Large intestine (tissue), 3 donors: Measurements from ENCODE around the gene MCCC1. TPM values are rescaled to one million over a fixed set of nuclear protein-coding genes. Genes with fewer than 3 reads are reported as not detected.
"Not testable (repeated sequence)": the region's sequence is repeated elsewhere in the genome, so short reads cannot be mapped to it uniquely, and the experiment has no call there.

Experiments
- DNase-seq, 2 donors: peaks; one replicate each; pipeline versions ENCODE4 v3.0.0 to v3.0.0-alpha.2; 2013
- H3K27ac ChIP-seq: one replicate; pipeline ENCODE4 v1.5.1; 2013; ENCODE audit warnings: low read length
- H3K27me3 ChIP-seq: 2 replicates; pipeline ENCODE4 v1.6.1; 2013; ENCODE audit warnings: low read length; ENCODE audit not compliant: control insufficient read depth, insufficient read depth
- H3K36me3 ChIP-seq: 2 replicates; pipeline ENCODE4 v1.6.1; 2013; ENCODE audit warnings: low read length; ENCODE audit not compliant: control insufficient read depth, insufficient read depth
- H3K4me1 ChIP-seq: one replicate; pipeline ENCODE4 v1.6.1; 2013; ENCODE audit warnings: low read length; ENCODE audit not compliant: control insufficient read depth, insufficient read depth
- H3K4me3 ChIP-seq: one replicate; pipeline ENCODE4 v1.5.1; 2013; ENCODE audit warnings: low read length
- H3K9me3 ChIP-seq: one replicate; pipeline ENCODE4 v1.6.1; 2013; ENCODE audit warnings: mild to moderate bottlenecking, low read depth, low read length, moderate library complexity; ENCODE audit not compliant: control insufficient read depth
- WGBS: methylation state at CpG from one replicate; pipeline ENCODE4 v1.1.5; 2013; ENCODE audit warnings: low lambda C conversion rate; ENCODE audit not compliant: insufficient coverage; 5-methylcytosine and 5-hydroxymethylcytosine counted together
- polyA plus RNA-seq: library from polyadenylated mRNA; unstranded; fragments of 120-200 nt; gene quantifications from one replicate; pipeline ENCODE4 v1.2.1, GENCODE V29; 2013

The MCCC1 gene
- polyA plus RNA-seq, 1 donor, result 29.1 TPM

- not testable (repeated sequence) for H3K36me3 ChIP-seq, H3K4me1 ChIP-seq, H3K27me3 ChIP-seq, H3K27ac ChIP-seq, DNase-seq, H3K9me3 ChIP-seq, H3K4me3 ChIP-seq
- WGBS, result no CpG with 5 or more reads among the region's 4 CpGs
Observed at GRCh38 chr3:183107372-183107771, 8.1 kb upstream of the MCCC1 start.

- no CpG with 5 or more reads among the region's 6 CpGs for WGBS
- Histone ChIP-seq H3K4me3 (no peak overlapping the region), H3K27me3 (no peaks in the 10 kb centered on the region), H3K9me3 (no peaks in the 10 kb centered on the region), H3K36me3 (no peaks in the 10 kb centered on the region), H3K4me1 (no peaks in the 10 kb centered on the region), H3K27ac (no peak overlapping the region)
- no peak for DNase-seq
Observed at GRCh38 chr3:183106635-183107034, 7.3 kb upstream of the MCCC1 start.

- H3K9me3 ChIP-seq, H3K27me3 ChIP-seq, H3K4me1 ChIP-seq, H3K4me3 ChIP-seq, H3K27ac ChIP-seq, DNase-seq, H3K36me3 ChIP-seq: not testable (repeated sequence)
- WGBS, result no CpG with 5 or more reads among the region's 28 CpGs
Observed at GRCh38 chr3:183103950-183104349, 4.7 kb upstream of the MCCC1 start.

- not testable (repeated sequence) for H3K4me3 ChIP-seq, H3K27me3 ChIP-seq, H3K27ac ChIP-seq, H3K9me3 ChIP-seq, H3K4me1 ChIP-seq, H3K36me3 ChIP-seq, DNase-seq
- WGBS, result no CpG with 5 or more reads among the region's 24 CpGs
Observed at GRCh38 chr3:183101040-183101439, 1.7 kb upstream of the MCCC1 start.

GRCh38 chr3:183100376-183100775 is 1.1 kb upstream of the MCCC1 start:
- no CpG with 5 or more reads among the region's 6 CpGs for WGBS
- Histone ChIP-seq H3K9me3 (no peaks in the 10 kb centered on the region), H3K4me1 (peaks cover 3% of the 10 kb centered on the region), H3K27ac (no peak overlapping the region), H3K27me3 (no peaks in the 10 kb centered on the region), H3K36me3 (no peaks in the 10 kb centered on the region), H3K4me3 (no peak overlapping the region)
- DNase-seq, result no peak

- Histone ChIP-seq H3K27ac (peak overlapping the region; percentile 80), H3K9me3 (no peaks in the 10 kb centered on the region), H3K4me1 (peaks cover 3% of the 10 kb centered on the region), H3K4me3 (peak overlapping the region; percentile 89), H3K27me3 (no peaks in the 10 kb centered on the region), H3K36me3 (no peaks in the 10 kb centered on the region)
- WGBS, result 0% methylated on average over 1 of the region's 1 CpG
- no peak for DNase-seq
Observed at GRCh38 chr3:183099838-183100204, 525 bp upstream of the MCCC1 start.

- peak overlapping the region; percentile 80 for H3K27ac ChIP-seq
- no peaks in the 10 kb centered on the region for H3K27me3 ChIP-seq
- no peak for DNase-seq
- peak overlapping the region; percentile 89 for H3K4me3 ChIP-seq
- H3K9me3 ChIP-seq, result no peaks in the 10 kb centered on the region
- no peaks in the 10 kb centered on the region for H3K36me3 ChIP-seq
- peaks cover 3% of the 10 kb centered on the region for H3K4me1 ChIP-seq
- no CpG with 5 or more reads among the region's 8 CpGs for whole genome bisulfite sequencing
Observed at GRCh38 chr3:183098536-183099025, 715 bp downstream of the MCCC1 start.

GRCh38 chr3:183094711-183095110 is 4.6 kb downstream of the MCCC1 start:
- no CpG with 5 or more reads among the region's 4 CpGs for WGBS
- Histone ChIP-seq H3K27ac (no peak overlapping the region), H3K9me3 (no peaks in the 10 kb centered on the region), H3K27me3 (no peaks in the 10 kb centered on the region), H3K4me1 (peaks cover 1% of the 10 kb centered on the region), H3K36me3 (peaks cover 22% of the 10 kb centered on the region), H3K4me3 (no peak overlapping the region)
- DNase-seq, result no peak

GRCh38 chr3:183092256-183092655 is 7.0 kb downstream of the MCCC1 start:
- Histone ChIP-seq H3K27me3 (no peaks in the 10 kb centered on the region), H3K9me3 (no peaks in the 10 kb centered on the region), H3K27ac (no peak overlapping the region), H3K36me3 (peaks cover 35% of the 10 kb centered on the region), H3K4me3 (no peak overlapping the region), H3K4me1 (no peaks in the 10 kb centered on the region)
- no CpG with 5 or more reads among the region's 8 CpGs for WGBS
- no peak for DNase-seq

GRCh38 chr3:183087184-183087583 is 12.1 kb downstream of the MCCC1 start:
- Histone ChIP-seq H3K4me1 (no peaks in the 10 kb centered on the region), H3K27ac (no peak overlapping the region), H3K4me3 (no peak overlapping the region), H3K27me3 (no peaks in the 10 kb centered on the region), H3K36me3 (peaks cover 69% of the 10 kb centered on the region), H3K9me3 (no peaks in the 10 kb centered on the region)
- WGBS, result no CpG with 5 or more reads among the region's 2 CpGs
- DNase-seq, result no peak

- DNase-seq, result no peak
- H3K4me1 ChIP-seq, result no peaks in the 10 kb centered on the region
- H3K27me3 ChIP-seq, result no peaks in the 10 kb centered on the region
- peaks cover 70% of the 10 kb centered on the region for H3K36me3 ChIP-seq
- 85% methylated on average over 2 of the region's 9 CpGs for WGBS
- no peak overlapping the region for H3K27ac ChIP-seq
- H3K9me3 ChIP-seq, result no peaks in the 10 kb centered on the region
- no peak overlapping the region for H3K4me3 ChIP-seq
Observed at GRCh38 chr3:183085634-183086390, 13.5 kb downstream of the MCCC1 start.
